Heart left ventricle (tissue), 13 donors: ENCODE data around the gene TRPM2.

ENCODE experiments used
- CTCF ChIP-seq, 12 donors: fragments of 200-600 bp; sonication (generic) in 4 of 12; IDR thresholded peaks; one replicate each; pipeline versions ENCODE4 v1.5.0 to v1.8.0; 2018 to 2022; ENCODE audit warnings: antibody characterized with exemption in 12 of 12, mild to moderate bottlenecking in 5 of 12
- POLR2A ChIP-seq, 2 donors: fragments of 450-650 bp; IDR thresholded peaks; one replicate each; pipeline ENCODE4 v1.6.1; 2017; ENCODE audit warnings: antibody characterized with exemption in 2 of 2, mild to moderate bottlenecking in 2 of 2, moderate library complexity in 2 of 2
- donor health status: ischemic (EF 13 %, LVEDD 7.1; RV severe dilation, severe dysfunction).
- donor health status: DM: no; HTN: yes; CAD: no.
- donor health status: DM: no; HTN: no; CAD: no.
- donor health status: ischemic (EF 25% LVEDD 6.9; RV normal size, moderate dysfunction).
- donor health status: ischemic (EF 25% LVEDD 5.7; RV mildly dilated, moderate dysfunction).
- donor health status: ischemic (EF 35%, LVEDD 5.7; RV mildly dilated, moderate dysfunction).
- donor health status: nonischemic (EF 11% LVEDD 7.7; RV severe dilation, severe dysfunction).
- donor health status: DM: yes; HTN: yes; CAD: no.
- donor health status: PGD.
- donor health status: ischemic (EF 29% LVEDD 5.4; RV normal size, mild dysfunction).
- donor health status: nonischemic (EF 23%, LVEDD 6.1; RV moderate dilation, normal function).

DNA sequence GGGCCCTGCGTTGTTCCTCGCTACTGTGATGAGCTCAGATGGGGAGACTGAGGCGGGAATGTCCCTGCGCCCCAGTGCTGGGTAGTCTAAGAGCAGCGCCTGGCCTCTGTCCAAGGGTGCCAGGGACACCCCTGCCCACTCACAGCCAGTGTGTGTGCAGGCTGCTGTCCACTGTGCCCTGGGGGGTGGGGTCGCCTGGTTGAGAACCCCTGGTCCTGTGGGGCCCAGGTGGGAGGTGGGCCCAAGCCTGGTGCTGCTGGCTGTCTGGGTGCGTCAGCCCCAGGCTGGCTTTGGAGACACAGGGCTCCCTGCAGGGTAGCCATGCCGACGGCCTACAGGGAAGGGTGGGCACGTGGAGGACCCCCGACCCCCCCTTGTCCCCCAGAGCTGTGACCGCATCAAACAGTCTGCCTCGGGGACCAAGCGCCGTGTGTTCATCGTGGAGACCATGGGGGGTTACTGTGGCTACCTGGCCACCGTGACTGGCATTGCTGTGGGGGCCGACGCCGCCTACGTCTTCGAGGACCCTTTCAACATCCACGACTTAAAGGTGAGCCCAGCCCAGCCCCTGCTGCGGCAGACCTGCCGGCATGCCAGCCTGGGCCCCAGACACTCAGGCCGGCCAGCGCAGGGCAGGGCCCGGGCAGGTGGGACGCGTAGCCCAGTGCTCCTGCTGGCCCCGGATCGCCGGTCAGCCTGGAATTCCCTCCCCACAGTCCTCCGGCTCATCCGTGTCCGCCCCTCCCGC lies 29.1 kb upstream of the TRPM2 start:
- TF ChIP-seq CTCF (IDR thresholded peaks at IDR 0.05), result no peak
- no peak for TF ChIP-seq POLR2A (IDR thresholded peaks at IDR 0.05)
